ENCODE data around the gene RAB6B. TPM values are rescaled to one million over a fixed set of nuclear protein-coding genes. Genes with fewer than 3 reads are reported as not detected.

RAB6B gene
- total and polyA plus RNA-seq, 2 of the 8 experiments (the other 6 are each of a cell fraction or from before 2014, with no cell fraction given): 7.9 to 15.6 TPM

GRCh38 chr3:133855772-133856171 lies 39.9 kb downstream of the RAB6B start (continued):
- no peak for TF ChIP-seq CHD7 (IDR thresholded peaks at IDR 0.05; ENCODE audit: insufficient replicate concordance, low read length)
- TF ChIP-seq ZNF274 (IDR thresholded peaks at IDR 0.05; ENCODE audit: borderline replicate concordance, extremely low read depth, low read length): no peak
- TF ChIP-seq ATF2 (IDR thresholded peaks at IDR 0.05; ENCODE audit: low read length): no peak

Measured in H1 (cell line).